Neural progenitor cell (in vitro differentiated cells): ENCODE measurements around the gene ZCWPW1.

Experiments used
- EZH2phosphoT487 ChIP-seq: fragments of 200-600 bp; sonication (generic); IDR thresholded peaks from 2 replicates; pipeline ENCODE4 v1.6.1; 2017; ENCODE audit warnings: antibody characterized with exemption
- TF ChIP-seq, protein P1 (sequence below): fragments of 200-600 bp; sonication (generic); IDR thresholded peaks from 2 replicates; pipeline ENCODE4 v1.5.1; 2017; ENCODE audit warnings: antibody characterized with exemption, mild to moderate bottlenecking

DNA sequence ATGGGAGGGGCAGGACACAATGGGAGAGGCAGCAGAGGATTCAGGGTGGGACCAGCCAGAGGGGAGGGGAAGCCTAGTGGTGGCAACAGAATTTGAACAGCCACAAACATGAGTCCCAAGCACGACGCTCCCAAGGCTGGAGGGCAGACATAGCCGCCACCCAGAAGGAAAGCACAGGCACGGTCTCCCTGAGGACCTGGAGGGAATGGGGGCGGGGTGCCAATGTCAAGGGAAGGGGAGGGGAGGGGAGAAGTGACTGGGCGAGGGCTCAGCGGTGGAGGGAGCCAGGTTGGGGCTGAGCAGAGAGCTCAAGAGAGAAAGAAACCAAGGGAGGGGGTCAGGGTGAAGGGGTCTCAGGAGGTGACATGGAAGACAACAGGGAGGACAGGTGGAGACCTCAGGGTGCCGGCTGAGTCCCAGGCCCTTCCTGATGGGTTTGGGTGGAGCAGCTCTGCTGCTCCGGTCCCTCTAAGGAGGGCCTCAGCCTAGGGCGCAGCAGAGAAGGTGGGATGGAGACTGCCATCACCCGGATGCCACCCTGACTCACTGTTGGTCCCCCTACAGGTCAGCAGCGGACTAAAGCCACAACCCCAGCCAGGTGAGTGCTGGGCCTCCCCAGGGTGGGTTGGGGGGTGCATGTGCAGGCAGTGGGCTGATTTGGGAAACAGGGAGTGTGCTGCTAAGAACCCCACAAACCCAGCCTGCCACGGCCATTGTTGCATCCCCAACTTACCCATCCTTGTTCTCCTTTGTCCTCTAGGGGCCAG is 31.0 kb downstream of the ZCWPW1 start:
- TF ChIP-seq, protein P1, sequence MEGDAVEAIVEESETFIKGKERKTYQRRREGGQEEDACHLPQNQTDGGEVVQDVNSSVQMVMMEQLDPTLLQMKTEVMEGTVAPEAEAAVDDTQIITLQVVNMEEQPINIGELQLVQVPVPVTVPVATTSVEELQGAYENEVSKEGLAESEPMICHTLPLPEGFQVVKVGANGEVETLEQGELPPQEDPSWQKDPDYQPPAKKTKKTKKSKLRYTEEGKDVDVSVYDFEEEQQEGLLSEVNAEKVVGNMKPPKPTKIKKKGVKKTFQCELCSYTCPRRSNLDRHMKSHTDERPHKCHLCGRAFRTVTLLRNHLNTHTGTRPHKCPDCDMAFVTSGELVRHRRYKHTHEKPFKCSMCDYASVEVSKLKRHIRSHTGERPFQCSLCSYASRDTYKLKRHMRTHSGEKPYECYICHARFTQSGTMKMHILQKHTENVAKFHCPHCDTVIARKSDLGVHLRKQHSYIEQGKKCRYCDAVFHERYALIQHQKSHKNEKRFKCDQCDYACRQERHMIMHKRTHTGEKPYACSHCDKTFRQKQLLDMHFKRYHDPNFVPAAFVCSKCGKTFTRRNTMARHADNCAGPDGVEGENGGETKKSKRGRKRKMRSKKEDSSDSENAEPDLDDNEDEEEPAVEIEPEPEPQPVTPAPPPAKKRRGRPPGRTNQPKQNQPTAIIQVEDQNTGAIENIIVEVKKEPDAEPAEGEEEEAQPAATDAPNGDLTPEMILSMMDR: no peak
- TF ChIP-seq EZH2phosphoT487: no peak
